Measurements from ENCODE around the gene AUH. TPM values are rescaled to one million over a fixed set of nuclear protein-coding genes. Genes with fewer than 3 reads are reported as not detected.

AUH gene
- total and polyA plus RNA-seq, 2 donors (not counting 1 experiment from before 2014, with no cell fraction given), result 11.3 to 55.5 TPM

DNA sequence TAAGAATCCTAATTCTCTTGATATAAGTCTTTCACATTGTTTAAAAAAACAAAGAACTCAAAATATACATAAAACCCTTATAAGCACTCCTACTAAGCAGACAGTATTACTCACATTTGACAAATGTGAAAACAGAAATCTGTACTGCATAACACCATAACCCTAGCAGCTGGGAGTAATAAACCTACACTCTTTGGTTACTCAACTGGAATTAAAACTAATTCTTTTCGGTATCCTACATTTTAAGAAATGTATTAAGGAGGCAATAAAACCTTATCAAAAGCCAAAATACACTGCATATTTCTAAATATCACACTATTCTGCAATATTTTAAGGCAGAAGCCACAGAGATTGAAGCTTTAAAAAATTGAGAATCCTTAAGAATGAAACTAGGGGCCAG, 6.8 kb downstream of the AUH start:
- H3K27me3 ChIP-seq (ENCODE audit: control insufficient read depth, insufficient read depth, low read length), result no peaks in the 10 kb centered on the region
- H3K9ac ChIP-seq (ENCODE audit: insufficient read depth, low read length), result no peak overlapping the region
- H4K20me1 ChIP-seq (ENCODE audit: control insufficient read depth, extremely low read depth, insufficient read depth, low read length), result no peaks in the 10 kb centered on the region
- TF ChIP-seq CTCF (conservative IDR thresholded peaks at IDR 0.05 in 1 of 2, IDR thresholded peaks at IDR 0.05 in 1 of 2; ENCODE audit: low read depth in 1 of 2, low read length in 2 of 2), result no peak
- H3K27ac ChIP-seq (ENCODE audit: insufficient read depth, low read length), result no peak overlapping the region
- H3K36me3 ChIP-seq (ENCODE audit: control insufficient read depth, insufficient read depth, low read length), result no peaks in the 10 kb centered on the region
- H3K4me2 ChIP-seq (ENCODE audit: extremely low read depth, insufficient read depth, low read length), result no peak overlapping the region
- H3K4me3 ChIP-seq (replicated peaks in 1 of 4; ENCODE audit: control extremely low read depth in 1 of 4, insufficient read depth in 1 of 4, low read depth in 3 of 4, low read length in 4 of 4), result no peak overlapping the region
- DNase-seq (ENCODE audit: low read depth in 2 of 2), result peak in 1 of 2 donors; percentile 62
- H3K79me2 ChIP-seq (ENCODE audit: control insufficient read depth, insufficient read depth, low read length), result peaks cover 18% of the 10 kb centered on the region
- no peak overlapping the region for H2AFZ ChIP-seq (ENCODE audit: low read length)
- no peaks in the 10 kb centered on the region for H3K9me3 ChIP-seq (ENCODE audit: control insufficient read depth, insufficient read depth, low read depth, low read length)
- no peaks in the 10 kb centered on the region for H3K4me1 ChIP-seq (ENCODE audit: control insufficient read depth, extremely low read depth, insufficient read depth, low read length)

GRCh38 chr9:91349115-91349555, 12.6 kb downstream of the AUH start:
- no peaks in the 10 kb centered on the region for H4K20me1 ChIP-seq (ENCODE audit: control insufficient read depth, extremely low read depth, insufficient read depth, low read length)
- no peaks in the 10 kb centered on the region for H3K27me3 ChIP-seq (ENCODE audit: control insufficient read depth, insufficient read depth, low read length)
- H3K9ac ChIP-seq (ENCODE audit: insufficient read depth, low read length), result no peak overlapping the region
- no peaks in the 10 kb centered on the region for H3K36me3 ChIP-seq (ENCODE audit: control insufficient read depth, insufficient read depth, low read length)
- DNase-seq (ENCODE audit: low read depth in 2 of 2), result no peak
- no peaks in the 10 kb centered on the region for H3K79me2 ChIP-seq (ENCODE audit: control insufficient read depth, insufficient read depth, low read length)
- no peak for TF ChIP-seq CTCF (conservative IDR thresholded peaks at IDR 0.05 in 1 of 2, IDR thresholded peaks at IDR 0.05 in 1 of 2; ENCODE audit: low read depth in 1 of 2, low read length in 2 of 2)
- no peak for TF ChIP-seq EZH2 (IDR thresholded peaks at IDR 0.05; ENCODE audit: low read length, missing control alignments)
- H3K4me2 ChIP-seq (ENCODE audit: extremely low read depth, insufficient read depth, low read length), result no peak overlapping the region
- no peaks in the 10 kb centered on the region for H3K4me1 ChIP-seq (ENCODE audit: control insufficient read depth, extremely low read depth, insufficient read depth, low read length)
- H3K27ac ChIP-seq (ENCODE audit: insufficient read depth, low read length), result no peak overlapping the region
- H3K4me3 ChIP-seq (replicated peaks in 1 of 4; ENCODE audit: control extremely low read depth in 1 of 4, insufficient read depth in 1 of 4, low read depth in 3 of 4, low read length in 4 of 4), result no peak overlapping the region
- H3K9me3 ChIP-seq (ENCODE audit: control insufficient read depth, insufficient read depth, low read depth, low read length), result no peaks in the 10 kb centered on the region
- no peak overlapping the region for H2AFZ ChIP-seq (ENCODE audit: low read length)

- Histone ChIP-seq H3K9me3 (ENCODE audit: control insufficient read depth, insufficient read depth, low read depth, low read length) (no peaks in the 10 kb centered on the region), H2AFZ (ENCODE audit: low read length) (no peak overlapping the region), H3K27me3 (ENCODE audit: control insufficient read depth, insufficient read depth, low read length) (no peaks in the 10 kb centered on the region), H4K20me1 (ENCODE audit: control insufficient read depth, extremely low read depth, insufficient read depth, low read length) (no peaks in the 10 kb centered on the region), H3K4me2 (ENCODE audit: extremely low read depth, insufficient read depth, low read length) (no peak overlapping the region), H3K4me1 (ENCODE audit: control insufficient read depth, extremely low read depth, insufficient read depth, low read length) (no peaks in the 10 kb centered on the region), H3K79me2 (ENCODE audit: control insufficient read depth, insufficient read depth, low read length) (no peaks in the 10 kb centered on the region), H3K9ac (ENCODE audit: insufficient read depth, low read length) (no peak overlapping the region), H3K27ac (ENCODE audit: insufficient read depth, low read length) (no peak overlapping the region), H3K4me3 (replicated peaks in 1 of 4; ENCODE audit: control extremely low read depth in 1 of 4, insufficient read depth in 1 of 4, low read depth in 3 of 4, low read length in 4 of 4) (no peak overlapping the region), H3K36me3 (ENCODE audit: control insufficient read depth, insufficient read depth, low read length) (no peaks in the 10 kb centered on the region)
- no peak for DNase-seq (ENCODE audit: low read depth in 2 of 2)
- no peak for TF ChIP-seq EZH2 (IDR thresholded peaks at IDR 0.05; ENCODE audit: low read length, missing control alignments)
- TF ChIP-seq CTCF (conservative IDR thresholded peaks at IDR 0.05 in 1 of 2, IDR thresholded peaks at IDR 0.05 in 1 of 2; ENCODE audit: low read depth in 1 of 2, low read length in 2 of 2), result no peak
These were observed 13.4 kb downstream of the AUH start for GRCh38 chr9:91348191-91348807.

Measured in fibroblast of lung (primary cell).